DND-41 (cell line): ENCODE measurements around the gene TOMM6.

Experiments used
- ATAC-seq: fragments of 200-7000 bp; cut with Tn5 transposase; 3 replicates; pipeline ENCODE4 v1.9.1; 2021; ENCODE audit warnings: low read depth; ENCODE audit not compliant: insufficient read depth
- DNase-seq: peaks from one replicate; pipeline ENCODE4 v3.0.0-alpha.2; 2020
- H2AFZ ChIP-seq: 2 replicates; pipeline ENCODE4 v1.6.0; 2012; ENCODE audit warnings: low read depth, low read length
- H3K27ac ChIP-seq: 2 replicates; pipeline ENCODE4 v1.5.1; 2012; ENCODE audit warnings: low read length, inconsistent platforms
- H3K27me3 ChIP-seq: fragments of 200-600 bp; sonication (generic); 2 replicates; pipeline ENCODE4 v1.6.0; 2012; ENCODE audit warnings: low read length, mild to moderate bottlenecking, inconsistent platforms; ENCODE audit not compliant: insufficient read depth, poor library complexity
- H3K36me3 ChIP-seq: 2 replicates; pipeline ENCODE4 v1.5.1; 2012; ENCODE audit warnings: low read length, inconsistent platforms; ENCODE audit not compliant: insufficient read depth
- H3K4me1 ChIP-seq: 2 replicates; pipeline ENCODE4 v1.5.1; 2012; ENCODE audit warnings: mild to moderate bottlenecking, low read length; ENCODE audit not compliant: insufficient read depth
- H3K4me2 ChIP-seq: 2 replicates; pipeline ENCODE4 v1.6.0; 2012; ENCODE audit warnings: mild to moderate bottlenecking, moderate library complexity, low read length, inconsistent platforms; ENCODE audit not compliant: insufficient read depth
- H3K4me3 ChIP-seq, 2 experiments: fragments of 200-600 bp in 1 of 2; shearing (Covaris generic) in 1 of 2; 2 replicates each; pipeline ENCODE4 v1.5.1; 2012 to 2016; ENCODE audit warnings: inconsistent platforms in 2 of 2, low read length in 2 of 2, mild to moderate bottlenecking in 2 of 2, low read depth in 1 of 2, moderate library complexity in 1 of 2
- H3K79me2 ChIP-seq: 2 replicates; pipeline ENCODE4 v1.6.0; 2012; ENCODE audit warnings: low read length, inconsistent platforms; ENCODE audit not compliant: insufficient read depth
- H3K9ac ChIP-seq: 2 replicates; pipeline ENCODE4 v1.6.0; 2012; ENCODE audit warnings: low read depth, mild to moderate bottlenecking, inconsistent platforms, low read length, moderate library complexity
- H3K9me3 ChIP-seq: 2 replicates; pipeline ENCODE4 v1.5.1; 2012; ENCODE audit warnings: low read length, moderate library complexity, mild to moderate bottlenecking, inconsistent platforms; ENCODE audit not compliant: insufficient read depth, severe bottlenecking
- H4K20me1 ChIP-seq: 2 replicates; pipeline ENCODE4 v1.6.0; 2012; ENCODE audit warnings: low read length; ENCODE audit not compliant: insufficient read depth
- EZH2 ChIP-seq: IDR thresholded peaks from 3 replicates; pipeline ENCODE4 v1.6.1; 2012; ENCODE audit warnings: borderline replicate concordance, low read depth, mild to moderate bottlenecking, moderate library complexity, low read length, inconsistent platforms; ENCODE audit not compliant: severe bottlenecking
- TF ChIP-seq, protein P1 (sequence below): IDR thresholded peaks from 2 replicates; pipeline ENCODE4 v1.5.1; 2012; ENCODE audit warnings: borderline replicate concordance, low read length, moderate library complexity, mild to moderate bottlenecking; ENCODE audit not compliant: poor library complexity, severe bottlenecking; ENCODE audit errors: extremely low read depth

Gene TOMM6

DNA sequence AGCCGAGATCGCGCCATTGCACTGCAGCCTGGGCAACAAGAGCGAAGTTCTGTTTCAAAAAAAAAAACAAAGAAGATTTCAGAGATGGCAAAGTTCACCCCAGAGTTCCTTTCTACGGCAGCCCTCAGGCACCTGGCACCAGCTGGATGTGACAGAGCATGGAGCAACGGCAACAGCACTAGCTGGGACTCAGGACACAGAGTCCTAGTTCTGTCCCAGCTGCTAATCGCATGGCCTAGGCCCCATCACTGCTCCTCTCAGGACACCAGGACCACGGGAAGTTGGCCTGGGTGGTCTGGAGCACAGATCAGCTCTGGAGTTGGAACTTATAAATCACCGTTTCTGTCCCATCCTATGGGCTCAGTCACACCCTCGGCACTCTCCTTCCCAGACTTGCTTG, 41.4 kb upstream of the TOMM6 start:
- ATAC-seq (no peak), DNase-seq (no peak)
- Histone ChIP-seq H4K20me1 (no peaks in the 10 kb centered on the region), H3K27me3 (no peaks in the 10 kb centered on the region), H3K9ac (no peak overlapping the region), H3K4me3 (no peak overlapping the region), H2AFZ (no peak overlapping the region), H3K36me3 (no peaks in the 10 kb centered on the region), H3K27ac (no peak overlapping the region), H3K4me2 (no peak overlapping the region), H3K79me2 (no peaks in the 10 kb centered on the region), H3K4me1 (no peaks in the 10 kb centered on the region), H3K9me3 (no peaks in the 10 kb centered on the region)
- TF ChIP-seq, protein P1, sequence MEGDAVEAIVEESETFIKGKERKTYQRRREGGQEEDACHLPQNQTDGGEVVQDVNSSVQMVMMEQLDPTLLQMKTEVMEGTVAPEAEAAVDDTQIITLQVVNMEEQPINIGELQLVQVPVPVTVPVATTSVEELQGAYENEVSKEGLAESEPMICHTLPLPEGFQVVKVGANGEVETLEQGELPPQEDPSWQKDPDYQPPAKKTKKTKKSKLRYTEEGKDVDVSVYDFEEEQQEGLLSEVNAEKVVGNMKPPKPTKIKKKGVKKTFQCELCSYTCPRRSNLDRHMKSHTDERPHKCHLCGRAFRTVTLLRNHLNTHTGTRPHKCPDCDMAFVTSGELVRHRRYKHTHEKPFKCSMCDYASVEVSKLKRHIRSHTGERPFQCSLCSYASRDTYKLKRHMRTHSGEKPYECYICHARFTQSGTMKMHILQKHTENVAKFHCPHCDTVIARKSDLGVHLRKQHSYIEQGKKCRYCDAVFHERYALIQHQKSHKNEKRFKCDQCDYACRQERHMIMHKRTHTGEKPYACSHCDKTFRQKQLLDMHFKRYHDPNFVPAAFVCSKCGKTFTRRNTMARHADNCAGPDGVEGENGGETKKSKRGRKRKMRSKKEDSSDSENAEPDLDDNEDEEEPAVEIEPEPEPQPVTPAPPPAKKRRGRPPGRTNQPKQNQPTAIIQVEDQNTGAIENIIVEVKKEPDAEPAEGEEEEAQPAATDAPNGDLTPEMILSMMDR = no peak
- TF ChIP-seq EZH2 = no peak

DNA sequence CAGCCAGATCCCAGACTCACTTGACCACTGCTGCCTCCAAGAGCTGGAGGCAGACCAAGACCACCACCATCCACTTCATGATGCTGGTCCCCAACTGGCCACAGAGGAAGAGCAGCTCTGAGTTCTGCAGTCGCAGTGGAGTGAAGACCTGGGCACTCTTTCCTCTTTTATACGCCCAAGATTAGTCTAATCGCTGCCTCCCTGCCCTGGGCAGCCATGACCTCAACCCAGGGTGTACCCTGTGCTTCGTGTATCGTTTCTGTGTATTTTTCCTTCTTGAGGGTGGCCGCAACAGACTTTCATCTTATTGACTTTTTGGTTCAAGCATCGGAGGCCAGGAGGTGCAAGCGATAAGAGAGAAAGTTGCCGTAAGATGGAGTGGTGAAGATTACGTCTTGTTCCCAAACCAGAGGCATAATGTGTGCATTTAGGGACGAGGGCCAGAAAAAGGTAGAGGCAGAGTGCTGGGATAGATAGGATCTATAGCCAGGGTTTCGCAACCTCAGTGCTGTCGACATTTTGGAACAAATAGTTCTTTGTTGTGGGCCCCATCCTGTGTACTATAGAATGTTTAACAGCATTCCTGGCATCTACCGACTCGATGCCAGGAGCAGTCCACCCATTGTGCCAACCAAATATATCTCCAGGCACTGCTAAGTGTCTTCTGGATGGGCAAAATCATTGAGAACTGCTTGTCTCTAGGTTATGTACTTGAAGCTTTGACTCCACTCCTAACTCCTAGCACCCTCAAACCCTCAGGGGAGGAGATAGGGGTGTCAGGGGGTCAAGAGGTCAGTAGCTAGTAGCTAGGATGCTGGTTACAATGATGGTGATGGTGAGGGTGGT, 40.0 kb upstream of the TOMM6 start, which contains the start of gene PGC:
Gene PGC (minus strand): TSS at position 142 of the 846 bp plus-strand sequence. CDS start 63 bp downstream, at position 79.
- no peak for ATAC-seq
- H3K36me3 ChIP-seq = no peaks in the 10 kb centered on the region
- no peak within 1 kb of the TSS for H2AFZ ChIP-seq
- no peaks in the 10 kb centered on the region for H3K9me3 ChIP-seq
- no peak for TF ChIP-seq EZH2
- TF ChIP-seq, protein P1 = no peak
- H3K27ac ChIP-seq = no peak within 1 kb of the TSS
- H3K27me3 ChIP-seq = no peaks in the 10 kb centered on the region
- no peak for DNase-seq
- H3K79me2 ChIP-seq = no peaks in the 10 kb centered on the region
- H3K9ac ChIP-seq = no peak within 1 kb of the TSS
- no peak within 1 kb of the TSS for H3K4me3 ChIP-seq
- no peaks in the 10 kb centered on the region for H3K4me1 ChIP-seq
- H4K20me1 ChIP-seq = no peaks in the 10 kb centered on the region
- no peak within 1 kb of the TSS for H3K4me2 ChIP-seq

GRCh38 chr6:41748102-41748477, 39.4 kb upstream of the TOMM6 start:
- no peak for ATAC-seq
- no peak overlapping the region for H3K9ac ChIP-seq
- no peaks in the 10 kb centered on the region for H3K27me3 ChIP-seq
- H3K4me2 ChIP-seq = no peak overlapping the region
- no peak for DNase-seq
- H3K79me2 ChIP-seq = no peaks in the 10 kb centered on the region
- no peaks in the 10 kb centered on the region for H4K20me1 ChIP-seq
- H3K36me3 ChIP-seq = no peaks in the 10 kb centered on the region
- H3K9me3 ChIP-seq = no peaks in the 10 kb centered on the region
- TF ChIP-seq EZH2 = no peak
- TF ChIP-seq, protein P1 = no peak
- no peaks in the 10 kb centered on the region for H3K4me1 ChIP-seq
- no peak overlapping the region for H3K4me3 ChIP-seq
- no peak overlapping the region for H3K27ac ChIP-seq
- H2AFZ ChIP-seq = no peak overlapping the region
